H9 (cell line): ENCODE data around the gene SNTG2. TPM values are rescaled to one million over a fixed set of nuclear protein-coding genes. Genes with fewer than 3 reads are reported as not detected.

Experiments
- DNase-seq: peaks from one replicate; pipeline ENCODE4 v3.0.0-alpha.2; 2017
- H2AFZ ChIP-seq: one replicate; pipeline ENCODE4 v1.6.1; 2013; ENCODE audit warnings: mild to moderate bottlenecking, low read length, control low read depth, moderate library complexity
- H2AK5ac ChIP-seq: 2 replicates; pipeline ENCODE4 v1.6.1; 2013; ENCODE audit warnings: low read length, control low read depth, mixed read lengths; ENCODE audit not compliant: insufficient read length
- H2BK120ac ChIP-seq: one replicate; pipeline ENCODE4 v1.6.1; 2013; ENCODE audit warnings: low read depth, mild to moderate bottlenecking, low read length, control low read depth, inconsistent platforms; ENCODE audit not compliant: poor library complexity, severe bottlenecking
- H2BK12ac ChIP-seq: 2 replicates; pipeline ENCODE4 v1.6.1; 2013; ENCODE audit warnings: low read length, control low read depth, mixed read lengths, low read depth; ENCODE audit not compliant: insufficient read length
- H2BK15ac ChIP-seq: 2 replicates; pipeline ENCODE4 v1.6.1; 2013; ENCODE audit warnings: low read depth, low read length, control low read depth
- H2BK20ac ChIP-seq: one replicate; pipeline ENCODE4 v1.6.1; 2013; ENCODE audit warnings: low read depth, mild to moderate bottlenecking, low read length, control low read depth, inconsistent platforms; ENCODE audit not compliant: poor library complexity, severe bottlenecking
- H2BK5ac ChIP-seq: 2 replicates; pipeline ENCODE4 v1.6.1; 2013; ENCODE audit warnings: low read length, control low read depth, mixed read lengths; ENCODE audit not compliant: insufficient read length
- H3K14ac ChIP-seq: 2 replicates; pipeline ENCODE4 v1.6.1; 2013; ENCODE audit warnings: low read length, control low read depth; ENCODE audit not compliant: insufficient read depth
- H3K18ac ChIP-seq: 2 replicates; pipeline ENCODE4 v1.6.1; 2013; ENCODE audit warnings: low read depth, mild to moderate bottlenecking, mixed read lengths, low read length, control low read depth; ENCODE audit not compliant: insufficient read length
- H3K23ac ChIP-seq: 2 replicates; pipeline ENCODE4 v1.6.1; 2013; ENCODE audit warnings: low read length, control low read depth, mixed read lengths, low read depth; ENCODE audit not compliant: insufficient read length
- H3K23me2 ChIP-seq: 2 replicates; pipeline ENCODE4 v1.6.1; 2013; ENCODE audit warnings: low read depth, mild to moderate bottlenecking, mixed read lengths, low read length, control low read depth; ENCODE audit not compliant: insufficient read length, poor library complexity, severe bottlenecking
- H3K27ac ChIP-seq: 2 replicates; pipeline ENCODE4 v1.5.1; 2013; ENCODE audit warnings: low read length, control low read depth, mixed read lengths, low read depth; ENCODE audit not compliant: insufficient read length
- H3K27me3 ChIP-seq: 2 replicates; pipeline ENCODE4 v1.6.1; 2013; ENCODE audit warnings: low read length, control low read depth, inconsistent platforms; ENCODE audit not compliant: insufficient read depth
- H3K4ac ChIP-seq: 2 replicates; pipeline ENCODE4 v1.6.1; 2013; ENCODE audit warnings: low read depth, mild to moderate bottlenecking, control low read depth, inconsistent platforms, low read length, moderate library complexity
- H3K4me1 ChIP-seq: 2 replicates; pipeline ENCODE4 v1.6.1; 2013; ENCODE audit warnings: low read length, control low read depth, inconsistent platforms; ENCODE audit not compliant: insufficient read depth
- H3K4me2 ChIP-seq: 2 replicates; pipeline ENCODE4 v1.6.1; 2013; ENCODE audit warnings: low read length, control low read depth, mixed read lengths; ENCODE audit not compliant: insufficient read length, insufficient read depth
- H3K56ac ChIP-seq: 2 replicates; pipeline ENCODE4 v1.6.1; 2013; ENCODE audit warnings: low read depth, mild to moderate bottlenecking, mixed read lengths, low read length, control low read depth; ENCODE audit not compliant: insufficient read length
- H3K79me1 ChIP-seq: 2 replicates; pipeline ENCODE4 v1.6.1; 2013; ENCODE audit warnings: low read depth, mild to moderate bottlenecking, moderate library complexity, low read length, control low read depth, inconsistent platforms; ENCODE audit not compliant: insufficient read depth, poor library complexity, severe bottlenecking
- H3K79me2 ChIP-seq: 2 replicates; pipeline ENCODE4 v1.6.1; 2013; ENCODE audit warnings: low read length, control low read depth, inconsistent platforms; ENCODE audit not compliant: insufficient read depth
- H3K9ac ChIP-seq: 2 replicates; pipeline ENCODE4 v1.6.1; 2013; ENCODE audit warnings: low read length, control low read depth, mixed read lengths; ENCODE audit not compliant: insufficient read length; ENCODE audit errors: extremely low read depth
- H3K9me3 ChIP-seq: one replicate; pipeline ENCODE4 v1.6.1; 2013; ENCODE audit warnings: low read depth, low read length, inconsistent platforms; ENCODE audit not compliant: control insufficient read depth
- H3T11ph ChIP-seq: one replicate; pipeline ENCODE4 v1.6.1; 2013; ENCODE audit warnings: mild to moderate bottlenecking, low read length, control low read depth, inconsistent platforms
- H4K20me1 ChIP-seq: one replicate; pipeline ENCODE4 v1.6.1; 2013; ENCODE audit not compliant: control insufficient read depth, insufficient read length, insufficient read depth
- H4K5ac ChIP-seq: 2 replicates; pipeline ENCODE4 v1.6.1; 2013; ENCODE audit warnings: low read depth, mild to moderate bottlenecking, mixed read lengths, low read length, control low read depth; ENCODE audit not compliant: insufficient read length
- H4K8ac ChIP-seq: replicated peaks from 2 replicates; pipeline ENCODE4 v1.6.1; 2013; ENCODE audit warnings: low read length, control low read depth, mixed read lengths, low read depth; ENCODE audit not compliant: insufficient read length
- H4K91ac ChIP-seq: 2 replicates; pipeline ENCODE4 v1.6.1; 2013; ENCODE audit warnings: low read depth, mild to moderate bottlenecking, moderate library complexity, mixed read lengths, low read length, control low read depth; ENCODE audit not compliant: insufficient read length
- H3K27ac Mint-ChIP-seq, 3 experiments: 2 replicates in 2 of 3; 3 replicates in 1 of 3; pipeline ENCODE4 v1.8.0; 2020 to 2021; ENCODE audit warnings: mixed read lengths in 3 of 3, mild to moderate bottlenecking in 1 of 3, moderate library complexity in 1 of 3
- H3K27me3 Mint-ChIP-seq: 2 replicates; pipeline ENCODE4 v1.8.0; 2021; ENCODE audit warnings: low read depth, mild to moderate bottlenecking, moderate library complexity, mixed read lengths
- H3K36me3 Mint-ChIP-seq, 3 experiments: 2 replicates in 2 of 3; 3 replicates in 1 of 3; pipeline ENCODE4 v1.8.0; 2020 to 2021; ENCODE audit warnings: low read depth in 3 of 3, mixed read lengths in 3 of 3; ENCODE audit not compliant: insufficient read depth in 1 of 3
- H3K4me1 Mint-ChIP-seq, 2 experiments: 2 replicates each; pipeline ENCODE4 v1.8.0; 2020; ENCODE audit warnings: mixed read lengths in 2 of 2
- H3K4me3 Mint-ChIP-seq, 2 experiments: 2 replicates in 1 of 2; 3 replicates in 1 of 2; pipeline ENCODE4 v1.8.0; 2020 to 2021; ENCODE audit warnings: mild to moderate bottlenecking in 2 of 2, mixed read lengths in 2 of 2, moderate library complexity in 1 of 2
- H3K9me3 Mint-ChIP-seq, 2 experiments: 2 replicates in 1 of 2; 3 replicates in 1 of 2; pipeline ENCODE4 v1.8.0; 2020; ENCODE audit warnings: mild to moderate bottlenecking in 2 of 2, mixed read lengths in 2 of 2, moderate library complexity in 1 of 2
- CTCF ChIP-seq: fragments of 200-600 bp; sonication (generic); conservative IDR thresholded peaks from 3 replicates; pipeline ENCODE4 v1.8.0; 2021; ENCODE audit warnings: antibody characterized with exemption, mild to moderate bottlenecking
- WGBS: extraction: QIAGEN DNeasy Blood & Tissue Kit; methylation state at CpG from one replicate; pipeline ENCODE4 v1.1.7; 2013; ENCODE audit warnings: missing lambda C conversion rate, low lambda C conversion rate, mixed read lengths; ENCODE audit not compliant: insufficient read length; ENCODE audit errors: extremely low coverage; 5-methylcytosine and 5-hydroxymethylcytosine counted together
- total RNA-seq: library from RNA; stranded (reverse); gene quantifications from 2 replicates; pipeline ENCODE4 v1.2.1, GENCODE V29; 2021

The SNTG2 gene
- total RNA-seq, 1 experiment from 2014 or later: 13.2 TPM

- no peak overlapping the region for H4K91ac ChIP-seq
- no peak overlapping the region for H3K27ac Mint-ChIP-seq
- no peak overlapping the region for H3K23ac ChIP-seq
- DNase-seq: no peak
- H2BK120ac ChIP-seq: no peak overlapping the region
- no peak overlapping the region for H2BK20ac ChIP-seq
- no peak overlapping the region for H3K27ac ChIP-seq
- H3K36me3 Mint-ChIP-seq: peaks cover 4 to 6% (median 5%) of the 10 kb centered on the region in 3 experiments; a peak in 6 of 7 replicates
- H4K5ac ChIP-seq: no peak overlapping the region
- H2AFZ ChIP-seq: no peak overlapping the region
- no peak overlapping the region for H3K4ac ChIP-seq
- no peak overlapping the region for H3K4me2 ChIP-seq
- no peaks in the 10 kb centered on the region for H3K79me2 ChIP-seq
- no peak overlapping the region for H2BK15ac ChIP-seq
- peaks cover 3 to 5% of the 10 kb centered on the region in 2 experiments; a peak in 3 of 4 replicates for H3K4me1 Mint-ChIP-seq
- no peaks in the 10 kb centered on the region for H3K4me1 ChIP-seq
- no peak overlapping the region for H3K4me3 Mint-ChIP-seq
- no peaks in the 10 kb centered on the region for H3K27me3 ChIP-seq
- H2AK5ac ChIP-seq: no peak overlapping the region
- no peaks in the 10 kb centered on the region for H3K79me1 ChIP-seq
- peaks cover 6% of the 10 kb centered on the region for H3K27me3 Mint-ChIP-seq
- no peaks in the 10 kb centered on the region for H3K9me3 ChIP-seq
- no peaks in the 10 kb centered on the region for H4K20me1 ChIP-seq
- H3K9me3 Mint-ChIP-seq: peaks cover 6% of the 10 kb centered on the region in 2 experiments
- H3K9ac ChIP-seq: no peak overlapping the region
- H2BK12ac ChIP-seq: no peak overlapping the region
- H3K18ac ChIP-seq: no peak overlapping the region
- no peak overlapping the region for H3K14ac ChIP-seq
- no CpG with 5 or more reads among the region's 10 CpGs for WGBS
- H2BK5ac ChIP-seq: no peak overlapping the region
- H3T11ph ChIP-seq: no peak overlapping the region
- H4K8ac ChIP-seq: no peak overlapping the region
- H3K23me2 ChIP-seq: no peaks in the 10 kb centered on the region
- no peak for TF ChIP-seq CTCF
- H3K56ac ChIP-seq: no peak overlapping the region
Observed at GRCh38 chr2:1353543-1353942, 402.9 kb downstream of the SNTG2 start.
